ENCODE results near the gene AGBL1.

GRCh38 chr15:86591994-86592735 lies 512.5 kb downstream of the AGBL1 start:
- TF ChIP-seq CTCF (conservative IDR thresholded peaks at IDR 0.05; ENCODE audit: low read depth, low read length): no peak
- TF ChIP-seq EZH2 (IDR thresholded peaks at IDR 0.05; ENCODE audit: borderline replicate concordance, low read depth, low read length, poor library complexity, severe bottlenecking): no peak
